ENCODE data around the gene GALNT14. TPM values are rescaled to one million over a fixed set of nuclear protein-coding genes. Genes with fewer than 3 reads are reported as not detected.

GALNT14 gene
- total RNA-seq, 2 donors from 2014 or later, result 1.6 TPM; not detected in 1

DNA sequence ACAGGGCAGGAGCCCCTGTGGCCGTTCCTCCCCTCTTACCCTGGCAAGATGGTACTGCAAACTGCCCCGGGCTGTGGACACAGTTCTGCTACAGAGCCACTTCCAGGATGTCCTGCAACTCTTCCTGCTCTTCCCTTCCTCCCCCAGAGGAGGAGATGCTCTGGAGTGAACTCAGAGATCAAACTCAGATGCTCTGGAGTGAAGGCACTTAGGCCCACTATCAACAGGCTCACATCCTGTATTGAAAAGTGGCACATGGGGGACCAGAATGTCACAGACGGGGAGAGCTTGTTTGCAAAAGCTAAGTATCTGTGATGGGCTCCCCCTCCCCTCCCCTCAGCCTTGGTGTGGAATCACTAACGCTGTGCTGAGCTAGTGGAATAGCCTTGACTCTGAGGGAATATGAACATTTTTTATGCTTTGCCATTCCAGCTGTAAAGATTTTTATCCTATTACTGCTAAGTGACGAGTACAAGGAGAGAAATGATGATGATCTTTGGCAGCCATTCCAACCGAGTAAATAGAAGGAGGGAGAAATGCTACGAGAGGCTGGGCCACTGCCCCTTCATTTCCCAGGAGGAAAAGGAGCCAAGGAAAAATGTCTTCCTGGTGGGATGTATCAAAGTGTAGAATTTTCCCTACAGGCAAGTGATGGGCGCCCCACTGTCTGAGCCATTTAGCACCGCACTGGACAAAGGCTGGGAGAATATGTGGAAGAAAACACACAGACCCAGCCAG is 152.6 kb downstream of the GALNT14 start:
- H3K4me3 ChIP-seq, result no peak overlapping the region
- DNase-seq (ENCODE audit: low spot score), result no peak
- H3K36me3 ChIP-seq, result no peaks in the 10 kb centered on the region
- TF ChIP-seq, protein P1, sequence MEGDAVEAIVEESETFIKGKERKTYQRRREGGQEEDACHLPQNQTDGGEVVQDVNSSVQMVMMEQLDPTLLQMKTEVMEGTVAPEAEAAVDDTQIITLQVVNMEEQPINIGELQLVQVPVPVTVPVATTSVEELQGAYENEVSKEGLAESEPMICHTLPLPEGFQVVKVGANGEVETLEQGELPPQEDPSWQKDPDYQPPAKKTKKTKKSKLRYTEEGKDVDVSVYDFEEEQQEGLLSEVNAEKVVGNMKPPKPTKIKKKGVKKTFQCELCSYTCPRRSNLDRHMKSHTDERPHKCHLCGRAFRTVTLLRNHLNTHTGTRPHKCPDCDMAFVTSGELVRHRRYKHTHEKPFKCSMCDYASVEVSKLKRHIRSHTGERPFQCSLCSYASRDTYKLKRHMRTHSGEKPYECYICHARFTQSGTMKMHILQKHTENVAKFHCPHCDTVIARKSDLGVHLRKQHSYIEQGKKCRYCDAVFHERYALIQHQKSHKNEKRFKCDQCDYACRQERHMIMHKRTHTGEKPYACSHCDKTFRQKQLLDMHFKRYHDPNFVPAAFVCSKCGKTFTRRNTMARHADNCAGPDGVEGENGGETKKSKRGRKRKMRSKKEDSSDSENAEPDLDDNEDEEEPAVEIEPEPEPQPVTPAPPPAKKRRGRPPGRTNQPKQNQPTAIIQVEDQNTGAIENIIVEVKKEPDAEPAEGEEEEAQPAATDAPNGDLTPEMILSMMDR (IDR thresholded peaks at IDR 0.05), result no peak
- H3K4me1 ChIP-seq (ENCODE audit: control insufficient read depth in 1 of 2, low read depth in 2 of 2), result peaks cover 3 to 14% of the 10 kb centered on the region in 2 donors
- H3K9me3 ChIP-seq, result no peaks in the 10 kb centered on the region
- ATAC-seq (ENCODE audit: insufficient number of reproducible peaks, low FRiP score, low read depth), result no peak
- no peak overlapping the region for H3K27ac ChIP-seq
- no peaks in the 10 kb centered on the region for H3K27me3 ChIP-seq (replicated peaks; ENCODE audit: insufficient read depth)

DNA sequence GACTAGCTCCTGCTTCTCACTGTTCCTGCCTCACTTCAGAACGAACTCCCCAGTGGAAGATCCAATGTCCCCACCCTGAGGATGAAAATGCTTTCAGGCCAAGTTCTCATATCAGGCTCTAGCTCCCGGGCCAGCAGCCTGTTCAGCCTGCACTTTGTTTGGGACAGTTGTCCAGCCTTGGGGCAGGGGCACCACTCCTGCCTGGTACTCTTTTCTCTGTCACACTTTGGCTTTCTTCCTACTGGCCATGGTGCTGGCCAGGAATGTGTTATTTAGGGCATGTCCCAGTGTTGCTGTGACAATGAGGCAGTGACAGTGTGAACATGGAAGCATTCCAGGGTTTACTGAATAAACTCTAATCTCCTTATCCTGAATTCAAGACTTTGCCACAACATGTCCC is 154.1 kb downstream of the GALNT14 start:
- H3K9me3 ChIP-seq, result no peaks in the 10 kb centered on the region
- DNase-seq (ENCODE audit: low spot score) (no peak), ATAC-seq (ENCODE audit: insufficient number of reproducible peaks, low FRiP score, low read depth) (no peak)
- no peaks in the 10 kb centered on the region for H3K27me3 ChIP-seq (replicated peaks; ENCODE audit: insufficient read depth)
- no peak overlapping the region for H3K4me3 ChIP-seq
- peaks cover 9 to 29% of the 10 kb centered on the region in 2 donors for H3K4me1 ChIP-seq (ENCODE audit: control insufficient read depth in 1 of 2, low read depth in 2 of 2)
- no peak overlapping the region for H3K27ac ChIP-seq
- TF ChIP-seq, protein P1 (IDR thresholded peaks at IDR 0.05), result no peak
- H3K36me3 ChIP-seq, result no peaks in the 10 kb centered on the region

DNA sequence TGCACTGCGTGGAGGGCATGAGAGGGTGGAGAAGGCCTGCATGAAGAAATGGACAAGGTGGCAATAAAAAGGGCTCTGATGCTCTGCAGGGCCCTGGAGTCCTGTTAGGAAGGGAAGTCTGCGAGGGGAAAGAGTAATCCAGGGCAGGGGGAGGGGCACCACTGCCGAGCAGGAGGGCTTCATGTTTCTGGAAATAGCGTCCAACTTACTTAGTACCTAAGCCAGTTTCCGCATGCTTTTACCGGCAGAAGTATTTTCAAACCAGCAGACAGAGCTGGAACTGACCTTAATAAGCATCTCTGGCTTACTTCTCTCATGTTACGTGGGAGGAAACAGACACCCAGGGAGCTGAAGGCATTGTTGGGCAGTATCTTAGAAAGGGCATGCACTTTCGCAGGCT is 156.7 kb downstream of the GALNT14 start:
- DNase-seq (ENCODE audit: low spot score), result no peak
- no peak for ATAC-seq (ENCODE audit: insufficient number of reproducible peaks, low FRiP score, low read depth)
- no peaks in the 10 kb centered on the region for H3K36me3 ChIP-seq
- TF ChIP-seq, protein P1 (IDR thresholded peaks at IDR 0.05), result no peak
- no peaks in the 10 kb centered on the region for H3K9me3 ChIP-seq
- no peak overlapping the region for H3K4me3 ChIP-seq
- peak overlapping the region in 1 of 2 donors; percentile 66 for H3K27ac ChIP-seq
- H3K27me3 ChIP-seq (replicated peaks; ENCODE audit: insufficient read depth), result no peaks in the 10 kb centered on the region
- H3K4me1 ChIP-seq (ENCODE audit: control insufficient read depth in 1 of 2, low read depth in 2 of 2), result peaks cover 9 to 32% of the 10 kb centered on the region in 2 donors

DNA sequence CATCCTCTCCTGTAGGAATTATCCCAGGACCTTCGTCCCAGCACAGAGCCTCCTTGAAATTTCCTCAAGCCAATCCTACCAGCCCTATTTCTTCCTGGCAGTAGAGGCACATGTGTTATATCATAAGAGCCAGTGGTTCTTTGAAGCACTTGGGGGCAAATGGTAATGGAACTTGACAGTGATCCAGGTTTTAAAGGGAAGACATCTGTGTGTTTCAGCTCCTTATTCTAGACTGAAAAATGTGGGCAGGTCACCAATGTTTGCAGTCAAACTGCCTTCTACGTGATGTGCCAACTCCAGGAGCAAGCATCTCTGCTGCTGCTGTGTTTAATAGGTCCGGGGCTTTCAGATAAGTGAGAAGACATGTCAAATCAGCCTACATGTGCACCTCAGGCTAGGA is 157.1 kb downstream of the GALNT14 start:
- no peak for ATAC-seq (ENCODE audit: insufficient number of reproducible peaks, low FRiP score, low read depth)
- Histone ChIP-seq H3K9me3 (no peaks in the 10 kb centered on the region), H3K4me1 (ENCODE audit: control insufficient read depth in 1 of 2, low read depth in 2 of 2) (peaks cover 9 to 32% of the 10 kb centered on the region in 2 donors), H3K36me3 (no peaks in the 10 kb centered on the region), H3K4me3 (no peak overlapping the region), H3K27me3 (replicated peaks; ENCODE audit: insufficient read depth) (no peaks in the 10 kb centered on the region), H3K27ac (peak overlapping the region; percentile 20 to 66)
- DNase-seq (ENCODE audit: low spot score), result no peak
- TF ChIP-seq, protein P1 (IDR thresholded peaks at IDR 0.05), result no peak

DNA sequence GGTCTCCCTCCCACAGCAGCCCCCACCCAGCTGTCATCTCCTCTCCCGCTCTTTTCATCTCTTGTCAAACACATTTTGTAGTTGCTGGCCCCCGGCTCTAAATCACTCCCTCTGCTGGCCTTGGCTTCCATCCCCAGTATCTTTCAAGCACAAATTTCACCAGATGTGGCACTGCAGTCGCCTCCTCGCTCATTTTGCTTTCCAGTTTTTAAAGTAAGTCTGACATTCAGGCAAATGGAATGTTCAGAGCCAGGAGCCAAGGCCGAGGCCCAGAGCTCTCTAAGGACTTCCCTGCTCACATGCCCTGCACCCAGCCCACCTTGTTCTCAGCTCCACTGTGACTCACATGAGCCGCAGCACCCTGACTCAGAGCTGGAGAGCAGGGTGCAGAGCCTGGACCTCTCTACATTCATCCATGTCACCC is 158.4 kb downstream of the GALNT14 start:
- Histone ChIP-seq H3K27ac (peak overlapping the region; percentile 48 to 66), H3K36me3 (no peaks in the 10 kb centered on the region), H3K27me3 (replicated peaks; ENCODE audit: insufficient read depth) (no peaks in the 10 kb centered on the region), H3K4me3 (no peak overlapping the region), H3K9me3 (no peaks in the 10 kb centered on the region), H3K4me1 (ENCODE audit: control insufficient read depth in 1 of 2, low read depth in 2 of 2) (peaks cover 9 to 33% of the 10 kb centered on the region in 2 donors)
- ATAC-seq (ENCODE audit: insufficient number of reproducible peaks, low FRiP score, low read depth), result peak; percentile 93
- TF ChIP-seq, protein P1 (IDR thresholded peaks at IDR 0.05), result peak; percentile 59
- peak; percentile 67 for DNase-seq (ENCODE audit: low spot score)
